ENCODE data around the gene RNASEH2C. TPM values are rescaled to one million over a fixed set of nuclear protein-coding genes. Genes with fewer than 3 reads are reported as not detected.
"Not testable (repeated sequence)": the region's sequence is repeated elsewhere in the genome, so short reads cannot be mapped to it uniquely, and the experiment has no call there.

Gene RNASEH2C
- polyA plus RNA-seq = 16.0 to 20.6 TPM (median 18.5 TPM) in 3 replicates
- polyA plus RNA-seq (2011; ENCODE audit: low read depth) = 11.1 TPM
- 7.5 and 17.5 TPM in 2 replicates for polyA plus RNA-seq (2011; cell fraction: cytosol; rRNA removed)
- 17.2 and 19.6 TPM in 2 replicates for polyA plus RNA-seq (2011; cell fraction: nucleus; rRNA removed)
- 11.6 and 28.0 TPM in 2 replicates for polyA plus RNA-seq (2012; ENCODE audit: low replicate concordance)
- polyA minus RNA-seq = 4.7 to 7.3 TPM (median 5.1 TPM) in 3 replicates
- polyA minus RNA-seq (2011; cell fraction: cytosol; rRNA and poly(A)+ RNA removed) = 26.1 TPM
- 3.3 and 4.0 TPM in 2 replicates for polyA minus RNA-seq (2011; cell fraction: nucleus; rRNA and poly(A)+ RNA removed)

DNA sequence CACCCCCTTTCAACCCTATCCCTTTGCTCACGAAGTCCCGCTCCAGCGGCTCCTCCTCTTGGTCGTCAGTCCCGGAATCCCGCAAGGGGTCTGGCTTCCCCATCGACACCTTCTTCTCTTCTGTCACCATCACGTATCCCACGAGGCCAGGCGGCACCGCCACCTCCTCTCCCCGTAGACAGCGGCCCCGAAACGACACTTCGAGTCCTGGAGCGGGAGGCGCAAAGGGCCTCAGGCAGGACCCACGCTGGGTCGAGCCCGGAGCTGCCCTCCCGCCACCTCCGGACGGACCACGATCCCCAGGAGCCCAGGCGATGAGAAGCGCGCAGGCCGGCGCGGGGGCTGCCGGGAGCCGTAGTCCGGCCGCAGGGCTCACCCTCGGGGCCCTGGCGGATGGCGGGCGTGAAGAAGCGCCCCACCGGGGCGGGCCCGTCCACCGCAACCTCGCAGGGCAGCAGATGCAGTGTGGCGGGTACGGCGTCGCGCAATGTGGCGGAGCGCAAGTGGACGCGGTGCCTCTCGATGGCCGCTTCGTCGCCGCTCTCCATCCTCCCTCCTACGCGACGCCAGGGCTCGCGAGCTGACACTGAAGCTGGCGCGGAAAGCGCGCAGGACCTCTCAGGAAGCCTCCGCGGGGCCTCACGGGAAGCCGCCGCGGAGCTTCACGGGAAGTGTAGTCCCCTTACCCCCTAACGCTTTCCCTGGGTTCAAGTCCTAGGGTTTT is at the start of gene RNASEH2C:
Gene RNASEH2C (minus strand): TSS at position 588 of the 724 bp plus-strand sequence. CDS start 40 bp downstream, at position 548.
- FAIRE-seq (no peak), DNase-seq (ENCODE audit: low read depth, low spot score) (peak; percentile 30)
- Histone ChIP-seq H3K9me1 (ENCODE audit: control insufficient read depth, extremely low read depth, insufficient read depth, low read length) (no peaks in the 10 kb centered on the region), H3K27me3 (ENCODE audit: control insufficient read depth, extremely low read depth, insufficient read depth, low read length) (no peaks in the 10 kb centered on the region), H3K9ac (ENCODE audit: control insufficient read depth, extremely low read depth, insufficient read depth, low read length) (peak within 1 kb of the TSS; percentile 80), H3K4me3 (ENCODE audit: control insufficient read depth in 2 of 3, extremely low read depth in 1 of 3, insufficient read depth in 2 of 3, low read depth in 1 of 3, low read length in 3 of 3) (peak within 1 kb of the TSS; percentile 67 to 84 (median 80)), H2AFZ (ENCODE audit: control insufficient read depth, low read length) (peak within 1 kb of the TSS; percentile 81), H3K4me2 (ENCODE audit: control insufficient read depth, extremely low read depth, insufficient read depth, low read depth, low read length) (peak within 1 kb of the TSS; percentile 96), H3K27ac (ENCODE audit: control insufficient read depth, insufficient read depth, low read length) (peak within 1 kb of the TSS; percentile 39), H3K36me3 (ENCODE audit: control insufficient read depth in 2 of 2, extremely low read depth in 1 of 2, insufficient read depth in 2 of 2, low read length in 2 of 2) (peaks cover 17 to 29% of the 10 kb centered on the region in 2 experiments), H4K20me1 (ENCODE audit: control insufficient read depth, extremely low read depth, insufficient read depth, low read length) (peaks cover 4% of the 10 kb centered on the region), H3K4me1 (ENCODE audit: control insufficient read depth, extremely low read depth, insufficient read depth, low read length) (peaks cover 11% of the 10 kb centered on the region), H3K79me2 (ENCODE audit: control insufficient read depth, insufficient read depth, low read length) (peaks cover 25% of the 10 kb centered on the region), H3K9me3 (ENCODE audit: control insufficient read depth, low read depth, low read length) (no peaks in the 10 kb centered on the region)
- dilution Hi-C loops (cut with MboI; ENCODE audit: extremely low pct_ligation_motif_present, low sequenced_read_pairs) = no loop called here
- TF ChIP-seq, protein P1, sequence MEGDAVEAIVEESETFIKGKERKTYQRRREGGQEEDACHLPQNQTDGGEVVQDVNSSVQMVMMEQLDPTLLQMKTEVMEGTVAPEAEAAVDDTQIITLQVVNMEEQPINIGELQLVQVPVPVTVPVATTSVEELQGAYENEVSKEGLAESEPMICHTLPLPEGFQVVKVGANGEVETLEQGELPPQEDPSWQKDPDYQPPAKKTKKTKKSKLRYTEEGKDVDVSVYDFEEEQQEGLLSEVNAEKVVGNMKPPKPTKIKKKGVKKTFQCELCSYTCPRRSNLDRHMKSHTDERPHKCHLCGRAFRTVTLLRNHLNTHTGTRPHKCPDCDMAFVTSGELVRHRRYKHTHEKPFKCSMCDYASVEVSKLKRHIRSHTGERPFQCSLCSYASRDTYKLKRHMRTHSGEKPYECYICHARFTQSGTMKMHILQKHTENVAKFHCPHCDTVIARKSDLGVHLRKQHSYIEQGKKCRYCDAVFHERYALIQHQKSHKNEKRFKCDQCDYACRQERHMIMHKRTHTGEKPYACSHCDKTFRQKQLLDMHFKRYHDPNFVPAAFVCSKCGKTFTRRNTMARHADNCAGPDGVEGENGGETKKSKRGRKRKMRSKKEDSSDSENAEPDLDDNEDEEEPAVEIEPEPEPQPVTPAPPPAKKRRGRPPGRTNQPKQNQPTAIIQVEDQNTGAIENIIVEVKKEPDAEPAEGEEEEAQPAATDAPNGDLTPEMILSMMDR (optimal IDR thresholded peaks at IDR 0.05 in 1 of 3, IDR thresholded peaks at IDR 0.05 in 1 of 3, conservative IDR thresholded peaks at IDR 0.05 in 1 of 3; ENCODE audit: extremely low read depth in 1 of 3, insufficient read depth in 2 of 3, low read length in 3 of 3) = no peak
- TF ChIP-seq EZH2 (IDR thresholded peaks at IDR 0.05; ENCODE audit: low read length) = no peak

DNA sequence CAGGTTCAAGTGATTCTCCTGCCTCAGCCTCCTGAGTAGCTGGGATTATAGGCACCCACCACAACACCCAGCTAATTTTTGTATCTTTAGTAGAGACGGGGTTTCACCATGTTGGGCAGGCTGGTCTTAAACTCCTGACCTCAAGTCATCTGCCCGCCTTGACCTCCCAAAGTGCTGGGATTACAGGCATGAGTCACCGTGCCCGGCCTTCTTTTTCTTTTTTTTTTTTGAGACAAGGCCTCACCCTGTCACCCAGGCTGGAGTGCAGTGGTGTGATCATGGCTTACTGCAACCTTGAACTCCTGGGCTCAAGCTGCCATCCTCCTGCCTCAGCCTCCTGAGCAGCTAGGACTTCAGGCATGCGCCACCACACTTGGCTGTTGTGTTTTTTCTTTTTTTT is 47.2 kb upstream of the RNASEH2C start:
- H3K4me3 ChIP-seq (ENCODE audit: control insufficient read depth in 2 of 3, extremely low read depth in 1 of 3, insufficient read depth in 2 of 3, low read depth in 1 of 3, low read length in 3 of 3); dilution Hi-C loops (cut with MboI; ENCODE audit: extremely low pct_ligation_motif_present, low sequenced_read_pairs); FAIRE-seq; DNase-seq (ENCODE audit: low read depth, low spot score); H3K36me3 ChIP-seq (ENCODE audit: control insufficient read depth in 2 of 2, extremely low read depth in 1 of 2, insufficient read depth in 2 of 2, low read length in 2 of 2); H3K4me2 ChIP-seq (ENCODE audit: control insufficient read depth, extremely low read depth, insufficient read depth, low read depth, low read length); H3K27me3 ChIP-seq (ENCODE audit: control insufficient read depth, extremely low read depth, insufficient read depth, low read length); H3K4me1 ChIP-seq (ENCODE audit: control insufficient read depth, extremely low read depth, insufficient read depth, low read length); H3K27ac ChIP-seq (ENCODE audit: control insufficient read depth, insufficient read depth, low read length); H3K9me3 ChIP-seq (ENCODE audit: control insufficient read depth, low read depth, low read length); H4K20me1 ChIP-seq (ENCODE audit: control insufficient read depth, extremely low read depth, insufficient read depth, low read length); H3K9me1 ChIP-seq (ENCODE audit: control insufficient read depth, extremely low read depth, insufficient read depth, low read length); H2AFZ ChIP-seq (ENCODE audit: control insufficient read depth, low read length); H3K79me2 ChIP-seq (ENCODE audit: control insufficient read depth, insufficient read depth, low read length); H3K9ac ChIP-seq (ENCODE audit: control insufficient read depth, extremely low read depth, insufficient read depth, low read length): not testable (repeated sequence)

All from keratinocyte (primary cell).